ENCODE data around the gene PSAP. TPM values are rescaled to one million over a fixed set of nuclear protein-coding genes. Genes with fewer than 3 reads are reported as not detected.
A peak's percentile ranks its signal among the peaks of the same experiment; 100 is the strongest.

PSAP gene
- total RNA-seq, 1 donor from 2014 or later, result 510 TPM

GRCh38 chr10:71840177-71840957, 10.7 kb downstream of the PSAP start:
- TF ChIP-seq CTCF (IDR thresholded peaks at IDR 0.05; ENCODE audit: unreplicated experiment), result no peak
- peak; percentile 66 for DNase-seq (ENCODE audit: low spot score, unreplicated experiment)
- Mint-ChIP-seq H3K9me3 (ENCODE audit: low read depth) (no peaks in the 10 kb centered on the region), H3K4me1 (ENCODE audit: low read depth) (peaks cover 37% of the 10 kb centered on the region), H3K36me3 (ENCODE audit: insufficient read depth) (no peaks in the 10 kb centered on the region), H3K4me3 (ENCODE audit: low read depth) (no peak overlapping the region), H3K27ac (peak overlapping the region; percentile 77), H3K27me3 (no peaks in the 10 kb centered on the region)

GRCh38 chr10:71838264-71839211, 12.5 kb downstream of the PSAP start:
- H3K36me3 Mint-ChIP-seq (ENCODE audit: insufficient read depth), result no peaks in the 10 kb centered on the region
- no peak for DNase-seq (ENCODE audit: low spot score, unreplicated experiment)
- peaks cover 35% of the 10 kb centered on the region for H3K4me1 Mint-ChIP-seq (ENCODE audit: low read depth)
- H3K9me3 Mint-ChIP-seq (ENCODE audit: low read depth), result no peaks in the 10 kb centered on the region
- peak overlapping the region; percentile 35 for H3K27ac Mint-ChIP-seq
- no peak for TF ChIP-seq CTCF (IDR thresholded peaks at IDR 0.05; ENCODE audit: unreplicated experiment)
- H3K27me3 Mint-ChIP-seq, result no peaks in the 10 kb centered on the region
- no peak overlapping the region for H3K4me3 Mint-ChIP-seq (ENCODE audit: low read depth)

- H3K4me1 Mint-ChIP-seq (ENCODE audit: low read depth), result peaks cover 35% of the 10 kb centered on the region
- H3K4me3 Mint-ChIP-seq (ENCODE audit: low read depth), result no peak overlapping the region
- no peaks in the 10 kb centered on the region for H3K36me3 Mint-ChIP-seq (ENCODE audit: insufficient read depth)
- H3K27me3 Mint-ChIP-seq, result no peaks in the 10 kb centered on the region
- TF ChIP-seq CTCF (IDR thresholded peaks at IDR 0.05; ENCODE audit: unreplicated experiment), result peak; percentile 53
- DNase-seq (ENCODE audit: low spot score, unreplicated experiment), result no peak
- H3K9me3 Mint-ChIP-seq (ENCODE audit: low read depth), result no peaks in the 10 kb centered on the region
- peak overlapping the region; percentile 81 for H3K27ac Mint-ChIP-seq
Observed at GRCh38 chr10:71837098-71837827, 13.8 kb downstream of the PSAP start.

- TF ChIP-seq CTCF (IDR thresholded peaks at IDR 0.05; ENCODE audit: unreplicated experiment), result no peak
- H3K27me3 Mint-ChIP-seq, result no peaks in the 10 kb centered on the region
- H3K4me1 Mint-ChIP-seq (ENCODE audit: low read depth), result peaks cover 35% of the 10 kb centered on the region
- DNase-seq (ENCODE audit: low spot score, unreplicated experiment), result no peak
- peak overlapping the region; percentile 81 for H3K27ac Mint-ChIP-seq
- H3K36me3 Mint-ChIP-seq (ENCODE audit: insufficient read depth), result peaks cover 3% of the 10 kb centered on the region
- H3K9me3 Mint-ChIP-seq (ENCODE audit: low read depth), result no peaks in the 10 kb centered on the region
- no peak overlapping the region for H3K4me3 Mint-ChIP-seq (ENCODE audit: low read depth)
Observed at GRCh38 chr10:71836596-71836974, 14.5 kb downstream of the PSAP start.
